ENCODE data around the gene TNPO2.

TNPO2 gene

DNA sequence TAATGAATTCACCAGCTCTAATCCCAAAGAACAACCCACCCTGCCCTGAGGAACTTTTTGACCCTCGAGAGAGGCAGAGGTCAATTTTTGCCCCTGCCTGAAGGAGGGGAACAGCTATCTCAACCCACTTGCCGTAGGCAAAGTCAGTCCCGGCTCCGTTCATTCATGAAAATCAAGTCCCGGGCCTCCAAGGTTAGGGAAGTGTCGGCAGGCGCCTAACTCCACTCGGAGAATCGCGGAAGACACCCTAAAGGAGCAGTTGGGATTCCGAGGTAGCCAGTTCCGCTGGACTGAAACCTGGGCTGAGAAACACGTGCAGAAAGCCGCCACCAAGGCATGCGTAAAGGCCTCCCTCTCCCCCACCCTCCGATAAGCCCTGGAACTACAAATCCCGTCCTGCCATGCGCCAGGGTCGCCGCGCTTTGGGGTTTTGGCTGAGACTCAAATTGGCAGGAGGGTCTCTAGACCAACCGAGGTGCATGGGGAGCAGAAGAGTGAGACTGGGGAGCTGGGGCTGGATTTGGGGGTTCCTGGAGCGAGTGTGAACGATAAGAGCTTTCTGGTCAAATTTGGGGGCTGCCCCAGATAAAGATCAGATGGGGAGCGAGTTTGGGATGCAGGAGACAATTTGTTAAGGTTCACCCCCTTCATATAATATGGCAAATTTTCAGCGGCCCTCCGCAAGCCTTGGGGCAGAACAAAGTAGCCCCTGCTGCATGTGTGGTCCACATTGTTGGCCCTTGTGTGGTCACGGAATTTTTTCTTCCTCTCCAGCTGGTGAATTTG, at the start of gene TNPO2:
Gene TNPO2, minus strand, starts transcription at position 292 of the 786 bp plus-strand sequence. CDS start 2,955 bp downstream, outside the sequence.
- DNase-seq: peak; percentile 75

GRCh38 chr19:12772323-12772722, 48.6 kb upstream of the TNPO2 start:
- no peak for DNase-seq

DNA sequence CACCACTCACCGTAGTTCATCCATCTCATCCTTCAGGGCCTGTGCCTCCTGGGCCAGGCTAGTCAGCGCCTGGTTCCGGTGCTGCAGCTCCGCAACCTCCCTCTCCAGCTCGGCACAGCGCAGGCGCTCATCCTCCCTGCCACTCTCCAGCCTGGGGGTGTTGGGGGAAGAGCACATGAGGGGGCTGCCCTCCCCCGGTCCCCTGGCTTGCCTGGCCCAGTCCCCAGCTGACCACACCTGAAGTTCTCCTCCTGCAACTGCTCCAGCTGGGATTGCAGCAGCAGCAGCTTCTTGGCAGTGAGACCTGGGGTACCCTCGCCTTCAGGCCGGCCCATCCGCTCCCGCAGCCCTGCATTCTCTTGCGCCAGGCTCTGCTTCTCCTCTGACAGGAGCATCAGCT, 47.2 kb upstream of the TNPO2 start:
- no peak for DNase-seq

- DNase-seq: peak; percentile 65
Observed at GRCh38 chr19:12769689-12770088, 46.0 kb upstream of the TNPO2 start.

GRCh38 chr19:12767666-12768065, 43.9 kb upstream of the TNPO2 start:
- DNase-seq: no peak

DNA sequence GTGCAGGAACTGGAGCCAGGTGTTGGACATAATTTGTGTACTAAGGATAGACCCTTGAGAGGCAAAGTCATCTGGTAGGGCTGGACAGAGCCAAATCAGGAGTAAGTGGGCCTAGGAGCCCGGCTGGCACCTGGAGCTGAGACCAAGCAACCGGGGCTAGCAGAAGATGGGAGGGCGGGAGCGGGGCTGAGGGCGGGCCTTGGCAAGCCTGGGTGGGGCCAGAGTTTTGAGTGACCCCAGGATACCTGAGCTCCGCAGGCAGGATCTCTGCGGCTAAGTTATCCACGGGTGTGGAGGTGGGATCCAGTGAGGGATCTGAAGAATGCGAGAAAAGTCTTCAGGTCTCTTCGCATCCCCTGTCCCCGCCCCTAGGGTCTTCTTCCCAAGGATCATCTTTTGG, 43.4 kb upstream of the TNPO2 start:
- no peak for DNase-seq

- DNase-seq: peak; percentile 77
Observed at GRCh38 chr19:12766051-12766521, 42.4 kb upstream of the TNPO2 start.

DNA sequence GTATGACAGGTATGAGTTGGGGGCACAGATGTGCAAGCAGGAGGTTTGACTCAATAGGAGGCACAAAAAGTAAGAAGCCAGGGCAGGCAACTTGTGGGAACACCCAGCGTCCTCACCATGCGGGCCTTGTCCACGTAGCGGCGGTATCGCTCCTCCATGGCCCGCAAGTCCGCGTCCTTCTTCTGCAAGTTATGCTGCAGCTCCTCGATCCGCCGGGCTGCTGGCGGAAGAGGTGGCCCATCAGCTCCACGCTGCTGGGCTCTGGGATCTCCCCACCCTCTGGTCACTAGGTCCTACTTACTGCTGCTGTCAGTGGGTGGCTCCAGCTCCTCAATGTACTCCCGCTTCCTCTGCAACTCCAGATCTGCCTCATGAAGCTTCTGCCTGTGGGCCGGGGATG, 41.0 kb upstream of the TNPO2 start:
- no peak for DNase-seq

- no peak for DNase-seq
Observed at GRCh38 chr19:12763100-12763499, 39.4 kb upstream of the TNPO2 start.

GRCh38 chr19:12759686-12760085, 36.0 kb upstream of the TNPO2 start:
- DNase-seq: no peak

DNA sequence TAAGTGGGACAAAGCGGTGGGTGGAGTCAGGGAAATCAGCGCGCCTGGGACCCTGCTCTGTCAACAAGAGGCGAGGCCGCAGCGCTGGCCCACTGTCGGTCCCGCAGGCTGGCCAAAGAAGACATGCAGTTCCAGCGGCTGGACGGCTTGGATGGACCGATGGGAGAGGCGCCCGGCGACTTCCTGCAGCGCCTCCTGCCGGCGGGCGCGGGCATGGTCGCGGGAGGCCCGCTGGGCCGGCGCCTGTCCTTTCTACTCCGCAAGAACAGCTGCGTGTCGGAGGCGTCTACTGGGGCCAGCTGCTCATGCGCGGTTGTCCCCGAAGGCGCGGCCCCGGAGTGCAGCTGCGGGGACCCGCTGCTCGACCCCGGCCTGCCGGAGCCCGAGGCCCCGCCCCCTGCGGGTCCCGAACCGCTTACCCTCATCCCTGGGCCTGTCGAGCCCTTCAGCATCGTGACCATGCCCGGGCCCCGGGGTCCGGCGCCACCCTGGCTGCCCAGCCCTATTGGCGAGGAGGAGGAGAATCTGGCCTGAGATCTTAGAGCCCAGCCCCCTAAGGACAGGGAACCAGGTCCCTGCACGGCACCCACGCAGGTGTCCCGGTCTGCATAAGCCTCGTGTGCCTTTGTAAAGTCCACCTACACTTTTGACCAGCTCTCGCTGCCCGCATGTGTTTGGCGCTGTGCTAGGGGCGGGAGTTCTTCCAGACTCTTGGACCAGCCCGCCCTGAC, 34.0 kb upstream of the TNPO2 start:
- DNase-seq: peak; percentile 64

GRCh38 chr19:12756150-12756883, 32.6 kb upstream of the TNPO2 start:
- DNase-seq: no peak

- DNase-seq: no peak
Observed at GRCh38 chr19:12754465-12755196, 30.9 kb upstream of the TNPO2 start.

DNA sequence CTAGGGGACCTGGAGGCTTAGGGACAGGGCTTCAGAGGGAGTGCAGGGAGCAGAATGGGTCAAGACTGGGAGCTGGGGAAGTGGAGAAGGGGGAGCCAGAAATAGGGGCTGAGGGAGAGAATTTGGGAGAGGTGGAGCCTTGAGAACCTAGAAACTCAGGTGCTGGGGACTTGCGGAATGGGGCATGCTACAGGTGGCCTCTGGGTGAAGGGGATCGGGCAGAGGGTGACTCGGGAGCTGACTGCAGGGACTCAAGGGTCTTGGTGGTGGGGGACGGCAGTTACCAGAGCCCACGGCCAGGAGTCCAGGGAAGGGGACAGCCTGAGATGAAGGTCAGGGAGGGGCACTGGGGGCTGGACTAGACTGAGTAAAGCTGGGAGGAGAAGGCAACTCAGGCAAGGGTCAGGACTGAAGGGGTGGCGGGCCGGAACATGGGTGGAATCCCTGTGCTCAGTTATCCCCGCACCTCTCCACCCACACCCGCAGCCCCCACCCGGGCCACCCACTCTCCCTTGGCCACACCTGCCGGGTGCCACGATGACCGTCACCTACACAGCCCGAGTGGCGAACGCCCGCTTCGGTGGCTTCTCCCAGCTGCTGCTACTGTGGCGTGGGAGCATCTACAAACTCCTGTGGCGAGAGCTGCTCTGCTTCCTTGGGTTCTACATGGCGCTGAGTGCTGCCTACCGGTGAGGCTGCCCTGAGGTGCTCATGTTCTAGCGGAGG, 28.5 kb upstream of the TNPO2 start:
- no peak for DNase-seq

- DNase-seq: no peak
Observed at GRCh38 chr19:12751635-12752034, 27.9 kb upstream of the TNPO2 start, which contains the start of gene BEST2. Gene BEST2 (plus strand): TSS chr19:12751791. CDS start chr19:12752593, 802 bp downstream.

DNA sequence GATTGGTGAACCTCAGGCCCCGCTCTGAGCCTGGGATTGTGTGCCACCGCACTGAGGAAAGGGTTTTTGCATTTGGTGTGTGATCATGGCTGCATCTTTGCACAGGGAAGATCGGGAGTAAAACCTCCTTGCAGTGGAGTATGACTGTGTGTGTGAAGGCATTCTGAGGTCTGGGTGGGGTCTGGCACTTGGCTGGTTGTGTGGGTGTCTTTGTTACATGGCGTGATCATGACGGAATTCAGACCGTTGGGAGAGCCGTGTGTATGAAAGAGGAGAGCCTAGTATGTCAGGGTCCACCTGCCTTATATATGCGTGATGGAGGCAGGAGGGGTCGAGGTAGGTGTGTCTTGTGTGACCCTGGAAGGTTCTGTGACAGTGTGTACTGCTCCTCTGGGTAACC, 27.1 kb upstream of the TNPO2 start:
- DNase-seq: no peak

GRCh38 chr19:12749938-12750521, 26.3 kb upstream of the TNPO2 start:
- no peak for DNase-seq

- DNase-seq: no peak
Observed at GRCh38 chr19:12748489-12748888, 24.8 kb upstream of the TNPO2 start.

GRCh38 chr19:12745166-12745897, 21.6 kb upstream of the TNPO2 start:
- no peak for DNase-seq

- DNase-seq: no peak
Observed at GRCh38 chr19:12737835-12738351, 14.2 kb upstream of the TNPO2 start.
